Tibial artery (tissue), 4 donors: ENCODE measurements around the gene GPHA2.

Experiments used
- DNase-seq, 2 donors: peaks; one replicate each; pipeline ENCODE4 v3.0.0-alpha.2; 2019
- H3K27ac ChIP-seq, 2 donors: fragments of 200-600 bp; sonication (generic) in 1 of 2; 1 replicate in 1 of 2; 2 replicates in 1 of 2; pipeline ENCODE4 v1.5.1; 2018 to 2019; ENCODE audit warnings: mild to moderate bottlenecking in 1 of 2
- H3K27me3 ChIP-seq, 2 donors: fragments of 200-600 bp; sonication (generic) in 1 of 2; one replicate each; pipeline versions ENCODE4 v1.5.1 to v1.6.0; 2016 to 2019
- H3K36me3 ChIP-seq, 3 donors: fragments of 200-600 bp; sonication (generic) in 2 of 3; one replicate each; pipeline ENCODE4 v1.5.1; 2016 to 2019; ENCODE audit warnings: mild to moderate bottlenecking in 2 of 3
- H3K4me1 ChIP-seq, 4 donors: fragments of 200-600 bp; sonication (generic) in 2 of 4; 1 replicate in 3 of 4; 2 replicates in 1 of 4; pipeline ENCODE4 v1.5.1; 2016 to 2019
- H3K4me3 ChIP-seq, 2 donors: fragments of 200-600 bp; sonication (generic) in 1 of 2; 1 replicate in 1 of 2; 2 replicates in 1 of 2; pipeline ENCODE4 v1.5.1; 2018 to 2019; ENCODE audit warnings: mild to moderate bottlenecking in 2 of 2
- H3K9me3 ChIP-seq, 3 donors: fragments of 200-600 bp; sonication (generic) in 1 of 3; one replicate each; pipeline ENCODE4 v1.5.1; 2016 to 2019
- CTCF ChIP-seq, 2 experiments: fragments of 200-600 bp in 1 of 2; fragments of 450-650 bp in 1 of 2; IDR thresholded peaks; one replicate each; pipeline ENCODE4 v1.5.1; 2017 to 2019; ENCODE audit warnings: antibody characterized with exemption in 2 of 2, mild to moderate bottlenecking in 1 of 2, moderate library complexity in 1 of 2
- intact Hi-C: fragments of 100-400 bp; cut with DNase I; formaldehyde crosslinking; loops from one replicate; pipeline ENCODE4 v1.15.0; 2023; ENCODE audit warnings: low total_unique reads

GPHA2 gene

GRCh38 chr11:64933935-64934681 lies 1.6 kb downstream of the GPHA2 start:
- H3K27ac ChIP-seq = no peak overlapping the region
- peaks cover 42 to 63% (median 56%) of the 10 kb centered on the region in 3 donors for H3K36me3 ChIP-seq
- no peak for DNase-seq
- no peaks in the 10 kb centered on the region for H3K4me1 ChIP-seq
- intact Hi-C loops = no loop called here
- no peaks in the 10 kb centered on the region for H3K9me3 ChIP-seq
- no peak overlapping the region for H3K4me3 ChIP-seq
- no peaks in the 10 kb centered on the region for H3K27me3 ChIP-seq
- no peak for TF ChIP-seq CTCF (IDR thresholded peaks at IDR 0.05)

GRCh38 chr11:64933213-64933934 lies 2.3 kb downstream of the GPHA2 start:
- H3K36me3 ChIP-seq = peaks cover 44 to 71% (median 58%) of the 10 kb centered on the region in 3 donors
- no peak overlapping the region for H3K27ac ChIP-seq
- no peaks in the 10 kb centered on the region for H3K9me3 ChIP-seq
- H3K4me1 ChIP-seq = no peaks in the 10 kb centered on the region
- intact Hi-C loops = no loop called here
- TF ChIP-seq CTCF (IDR thresholded peaks at IDR 0.05) = no peak
- no peaks in the 10 kb centered on the region for H3K27me3 ChIP-seq
- H3K4me3 ChIP-seq = no peak overlapping the region
- DNase-seq = no peak

- Histone ChIP-seq H3K4me3 (no peak overlapping the region), H3K27me3 (no peaks in the 10 kb centered on the region), H3K27ac (no peak overlapping the region), H3K36me3 (peaks cover 44 to 81% (median 68%) of the 10 kb centered on the region in 3 donors), H3K4me1 (no peaks in the 10 kb centered on the region), H3K9me3 (no peaks in the 10 kb centered on the region)
- intact Hi-C loops = no loop called here
- no peak for DNase-seq
- no peak for TF ChIP-seq CTCF (IDR thresholded peaks at IDR 0.05)
Measured at GRCh38 chr11:64932324-64932723, 3.4 kb downstream of the GPHA2 start.

- no peak for TF ChIP-seq CTCF (IDR thresholded peaks at IDR 0.05)
- no peak for DNase-seq
- Histone ChIP-seq H3K36me3 (peaks cover 44 to 87% (median 78%) of the 10 kb centered on the region in 3 donors), H3K9me3 (no peaks in the 10 kb centered on the region), H3K4me3 (no peak overlapping the region), H3K27me3 (no peaks in the 10 kb centered on the region), H3K4me1 (peaks cover 0 to 4% (median 2%) of the 10 kb centered on the region in 4 donors), H3K27ac (no peak overlapping the region)
- intact Hi-C loops = no loop called here
Measured at GRCh38 chr11:64931290-64931689, 4.4 kb downstream of the GPHA2 start.

GRCh38 chr11:64930340-64930739 lies 5.4 kb downstream of the GPHA2 start:
- no peak for TF ChIP-seq CTCF (IDR thresholded peaks at IDR 0.05)
- H3K27ac ChIP-seq = no peak overlapping the region
- H3K36me3 ChIP-seq = peaks cover 44 to 86% (median 78%) of the 10 kb centered on the region in 3 donors
- no peaks in the 10 kb centered on the region for H3K27me3 ChIP-seq
- no peak for DNase-seq
- H3K4me1 ChIP-seq = peaks cover 0 to 14% (median 12%) of the 10 kb centered on the region in 4 donors
- intact Hi-C loops = no loop called here
- no peak overlapping the region for H3K4me3 ChIP-seq
- no peaks in the 10 kb centered on the region for H3K9me3 ChIP-seq
